K562 (cell line): ENCODE measurements around the gene SMG1. TPM values are rescaled to one million over a fixed set of nuclear protein-coding genes. Genes with fewer than 3 reads are reported as not detected.

Source experiments
- BRCA1 ChIP-seq, 2 experiments: fragments of 450-650 bp in 1 of 2; sonication (generic) in 1 of 2; formaldehyde crosslinking in 1 of 2; IDR thresholded peaks; 2 replicates each; pipeline versions ENCODE4 v1.5.0 to v1.6.1; 2017 to 2020; ENCODE audit warnings: mild to moderate bottlenecking in 1 of 2, missing genetic modification reagents in 1 of 2
- CTBP1 ChIP-seq: fragments of 450-650 bp; IDR thresholded peaks from 2 replicates; pipeline ENCODE4 v1.6.1; 2016; ENCODE audit warnings: borderline replicate concordance
- ETS2 ChIP-seq: IDR thresholded peaks from 2 replicates; pipeline ENCODE4 v1.6.1; 2016; ENCODE audit warnings: borderline replicate concordance, missing genetic modification characterization, mild to moderate bottlenecking, moderate library complexity, missing compliant biosample characterization; ENCODE audit not compliant: poor library complexity, severe bottlenecking
- HDAC3 ChIP-seq: fragments of 450-650 bp; IDR thresholded peaks from 2 replicates; pipeline ENCODE4 v1.6.1; 2018; ENCODE audit warnings: borderline replicate concordance, mild to moderate bottlenecking, moderate library complexity; ENCODE audit not compliant: partially characterized antibody
- HNRNPH1 ChIP-seq: fragments of 200-400 bp; formaldehyde crosslinking; optimal IDR thresholded peaks from 2 replicates; pipeline ENCODE3; 2017; ENCODE audit warnings: low read depth, mild to moderate bottlenecking, low read length, moderate library complexity
- JUN ChIP-seq, 2 experiments: sonication (generic) in 1 of 2; formaldehyde crosslinking in 1 of 2; IDR thresholded peaks; 2 replicates each; pipeline versions ENCODE4 v1.6.1 to v1.8.0; 2012 to 2022; ENCODE audit warnings: borderline replicate concordance in 2 of 2, mild to moderate bottlenecking in 2 of 2, improper control_type of control experiment in 1 of 2, low read depth in 1 of 2, low read length in 1 of 2, missing genetic modification reagents in 1 of 2
- KHSRP ChIP-seq: fragments of 450-650 bp; IDR thresholded peaks from 2 replicates; pipeline ENCODE4 v1.6.1; 2017
- LEF1 ChIP-seq: fragments of 450-650 bp; IDR thresholded peaks from 2 replicates; pipeline ENCODE4 v1.6.1; 2016; ENCODE audit warnings: mild to moderate bottlenecking
- MCM7 ChIP-seq, 2 experiments: fragments of 450-650 bp; IDR thresholded peaks; 2 replicates each; pipeline ENCODE4 v1.6.1; 2016 to 2018
- NFIC ChIP-seq: fragments of 450-650 bp; IDR thresholded peaks from 2 replicates; pipeline ENCODE4 v1.6.1; 2017; ENCODE audit warnings: mild to moderate bottlenecking, inconsistent platforms
- NR3C1 ChIP-seq: sonication (generic); formaldehyde crosslinking; IDR thresholded peaks from 2 replicates; pipeline ENCODE4 v1.8.1; 2022; ENCODE audit warnings: missing genetic modification reagents
- NUFIP1 ChIP-seq: fragments of 450-650 bp; IDR thresholded peaks from 2 replicates; pipeline ENCODE4 v1.6.1; 2018; ENCODE audit not compliant: partially characterized antibody
- PPARD ChIP-seq: fragments of 250-450 bp; sonication (Bioruptor Pico); IDR thresholded peaks from 2 replicates; pipeline ENCODE4 v1.8.0; 2022; ENCODE audit warnings: inconsistent platforms, mild to moderate bottlenecking, moderate library complexity
- SMARCC2 ChIP-seq: fragments of 450-650 bp; IDR thresholded peaks from 2 replicates; pipeline ENCODE4 v1.6.1; 2017; ENCODE audit warnings: antibody characterized with exemption, moderate library complexity, mild to moderate bottlenecking, low read depth
- SP1 ChIP-seq: sonication (generic); formaldehyde crosslinking; IDR thresholded peaks from 2 replicates; pipeline ENCODE4 v1.8.1; 2022; ENCODE audit warnings: mild to moderate bottlenecking, missing genetic modification reagents
- ZKSCAN8 ChIP-seq: fragments of 200-800 bp; sonication (Bioruptor generic); IDR thresholded peaks from 2 replicates; pipeline ENCODE4 v1.6.1; 2016; ENCODE audit warnings: missing genetic modification characterization, missing compliant biosample characterization
- polyA plus RNA-seq, 8 experiments: library from polyadenylated mRNA; depleted of rRNA in 4 of 8; stranded (reverse) in 5 of 8; unstranded in 3 of 8; fragments of >200 nt; fragmentation: Nextera tagmentation in 2 of 8; fragmentation: Illumina TruSeq in 1 of 8; extraction: Ambion mirVana in 2 of 8; extraction: Trizol in 1 of 8; gene quantifications; 2 replicates each; pipeline versions ENCODE4 v1.2.1 to v1.2.3, GENCODE V29; 2011 to 2014; ENCODE audit warnings: inconsistent platforms in 1 of 8, missing spikeins in 1 of 8
- total RNA-seq, 7 experiments: library from RNA; depleted of rRNA in 6 of 7; stranded (reverse); fragments of >200 nt in 6 of 7; fragmentation: Illumina TruSeq in 2 of 7; extraction: Trizol in 2 of 7; gene quantifications; 2 replicates each; pipeline versions ENCODE4 v1.2.1 to v1.2.3, GENCODE V29; 2011 to 2021; ENCODE audit warnings: low replicate concordance in 1 of 7
- TF ChIP-seq, protein P1 (sequence below): IDR thresholded peaks from 2 replicates; pipeline ENCODE4 v1.6.1; 2012; ENCODE audit warnings: low read depth, low read length, improper control_type of control experiment, borderline replicate concordance
- TF ChIP-seq, protein P2 (sequence below): sonication (generic); formaldehyde crosslinking; IDR thresholded peaks from 2 replicates; pipeline ENCODE4 v1.8.1; 2022; ENCODE audit warnings: missing genetic modification reagents
- TF ChIP-seq, protein P3 (sequence below): fragments of 250-450 bp; sonication (Bioruptor Pico); IDR thresholded peaks from 2 replicates; pipeline ENCODE4 v1.5.0; 2021
- TF ChIP-seq, protein P4 (sequence below): fragments of 150-350 bp; IDR thresholded peaks from 2 replicates; pipeline ENCODE4 v1.6.1; 2014; ENCODE audit warnings: low read depth, mild to moderate bottlenecking, low read length, borderline replicate concordance

Gene SMG1
- total and polyA plus RNA-seq, 9 of the 15 experiments (the other 6 are each of a cell fraction or from before 2014, with no cell fraction given): 3.4 to 54.8 (median 32.0) TPM

DNA sequence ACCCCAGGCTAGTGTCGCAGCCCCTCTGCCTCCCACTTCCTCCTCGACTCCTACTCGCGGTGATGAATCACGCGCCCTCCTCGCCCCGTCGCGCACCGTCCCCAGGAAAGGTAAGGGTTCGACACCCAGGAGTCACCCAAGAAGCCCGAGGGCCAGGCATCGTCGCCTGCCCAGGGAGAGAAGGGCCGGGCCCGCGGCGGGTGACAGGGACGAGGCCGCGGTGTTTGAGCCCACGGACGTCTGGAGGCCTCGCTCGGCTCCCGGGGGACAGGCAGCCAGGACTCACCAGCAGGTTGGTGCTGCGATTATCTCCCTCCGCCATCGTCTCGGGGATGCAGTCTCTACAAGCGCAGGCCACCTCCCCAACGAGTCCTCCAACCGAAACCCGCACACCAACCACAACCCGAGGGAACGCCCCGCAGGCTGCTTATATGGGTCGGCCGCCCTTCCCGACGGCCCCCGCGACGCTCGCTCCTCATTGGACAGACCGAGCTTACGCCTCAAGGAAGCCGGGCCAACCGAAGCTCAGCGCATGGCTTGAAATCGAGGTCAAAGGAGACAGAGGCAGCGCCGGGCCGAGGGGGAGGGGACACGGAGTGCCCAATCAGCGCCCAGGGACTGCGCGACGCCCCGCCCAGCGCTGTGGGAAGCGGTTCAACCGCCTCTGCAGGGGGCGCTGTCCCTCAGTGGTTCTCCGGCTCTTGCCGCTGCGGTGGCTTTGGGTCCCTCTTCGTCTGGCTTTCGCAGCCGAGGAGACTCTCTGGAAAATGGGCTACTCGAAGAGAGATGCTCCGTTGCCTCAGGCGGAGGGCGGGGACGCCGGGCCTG, 124.8 kb downstream of the SMG1 start, which contains the start of gene ARL6IP1 (continued):
- no peak for TF ChIP-seq NR3C1
- TF ChIP-seq KHSRP: no peak
- TF ChIP-seq, protein P1, sequence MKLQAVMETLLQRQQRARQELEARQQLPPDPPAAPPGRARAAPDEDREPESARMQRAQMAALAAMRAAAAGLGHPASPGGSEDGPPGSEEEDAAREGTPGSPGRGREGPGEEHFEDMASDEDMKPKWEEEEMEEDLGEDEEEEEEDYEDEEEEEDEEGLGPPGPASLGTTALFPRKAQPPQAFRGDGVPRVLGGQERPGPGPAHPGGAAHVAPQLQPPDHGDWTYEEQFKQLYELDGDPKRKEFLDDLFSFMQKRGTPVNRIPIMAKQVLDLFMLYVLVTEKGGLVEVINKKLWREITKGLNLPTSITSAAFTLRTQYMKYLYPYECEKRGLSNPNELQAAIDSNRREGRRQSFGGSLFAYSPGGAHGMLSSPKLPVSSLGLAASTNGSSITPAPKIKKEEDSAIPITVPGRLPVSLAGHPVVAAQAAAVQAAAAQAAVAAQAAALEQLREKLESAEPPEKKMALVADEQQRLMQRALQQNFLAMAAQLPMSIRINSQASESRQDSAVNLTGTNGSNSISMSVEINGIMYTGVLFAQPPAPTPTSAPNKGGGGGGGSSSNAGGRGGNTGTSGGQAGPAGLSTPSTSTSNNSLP: no peak
- no peak for TF ChIP-seq BRCA1 (IDR thresholded peaks at IDR 0.05)
- TF ChIP-seq BRCA1 (CRISPR knock-in tag; IDR thresholded peaks at IDR 0.05): no peak
- no peak for TF ChIP-seq ETS2
- no peak for TF ChIP-seq NUFIP1
- peak; percentile 99 for TF ChIP-seq SP1 (CRISPR knock-in tag)
- TF ChIP-seq LEF1: no peak; the same call in 1 of the 2 replicates
- no peak for TF ChIP-seq PPARD (CRISPR knock-in tag)
- peak; percentile 42 for TF ChIP-seq JUN (IDR thresholded peaks at IDR 0.05; ENCODE audit: borderline replicate concordance, low read depth, low read length)
- TF ChIP-seq JUN (CRISPR knock-in tag; IDR thresholded peaks at IDR 0.05; ENCODE audit: borderline replicate concordance): peak; percentile 72; the same call in 1 of the 2 replicates
- peak; percentile 76 for TF ChIP-seq HNRNPH1
- TF ChIP-seq, protein P2, sequence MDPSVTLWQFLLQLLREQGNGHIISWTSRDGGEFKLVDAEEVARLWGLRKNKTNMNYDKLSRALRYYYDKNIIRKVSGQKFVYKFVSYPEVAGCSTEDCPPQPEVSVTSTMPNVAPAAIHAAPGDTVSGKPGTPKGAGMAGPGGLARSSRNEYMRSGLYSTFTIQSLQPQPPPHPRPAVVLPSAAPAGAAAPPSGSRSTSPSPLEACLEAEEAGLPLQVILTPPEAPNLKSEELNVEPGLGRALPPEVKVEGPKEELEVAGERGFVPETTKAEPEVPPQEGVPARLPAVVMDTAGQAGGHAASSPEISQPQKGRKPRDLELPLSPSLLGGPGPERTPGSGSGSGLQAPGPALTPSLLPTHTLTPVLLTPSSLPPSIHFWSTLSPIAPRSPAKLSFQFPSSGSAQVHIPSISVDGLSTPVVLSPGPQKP: no peak
- TF ChIP-seq, protein P3, sequence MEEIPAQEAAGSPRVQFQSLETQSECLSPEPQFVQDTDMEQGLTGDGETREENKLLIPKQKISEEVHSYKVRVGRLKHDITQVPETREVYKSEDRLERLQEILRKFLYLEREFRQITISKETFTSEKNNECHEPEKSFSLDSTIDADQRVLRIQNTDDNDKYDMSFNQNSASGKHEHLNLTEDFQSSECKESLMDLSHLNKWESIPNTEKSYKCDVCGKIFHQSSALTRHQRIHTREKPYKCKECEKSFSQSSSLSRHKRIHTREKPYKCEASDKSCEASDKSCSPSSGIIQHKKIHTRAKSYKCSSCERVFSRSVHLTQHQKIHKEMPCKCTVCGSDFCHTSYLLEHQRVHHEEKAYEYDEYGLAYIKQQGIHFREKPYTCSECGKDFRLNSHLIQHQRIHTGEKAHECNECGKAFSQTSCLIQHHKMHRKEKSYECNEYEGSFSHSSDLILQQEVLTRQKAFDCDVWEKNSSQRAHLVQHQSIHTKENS: no peak
- no peak for TF ChIP-seq HDAC3
- TF ChIP-seq ZKSCAN8 (CRISPR knock-in tag): no peak
- peak; percentile 65 for TF ChIP-seq NFIC
- peak; percentile 82 for TF ChIP-seq CTBP1
- TF ChIP-seq MCM7 (IDR thresholded peaks at IDR 0.05): no peak
- TF ChIP-seq SMARCC2: no peak
- TF ChIP-seq, protein P4, sequence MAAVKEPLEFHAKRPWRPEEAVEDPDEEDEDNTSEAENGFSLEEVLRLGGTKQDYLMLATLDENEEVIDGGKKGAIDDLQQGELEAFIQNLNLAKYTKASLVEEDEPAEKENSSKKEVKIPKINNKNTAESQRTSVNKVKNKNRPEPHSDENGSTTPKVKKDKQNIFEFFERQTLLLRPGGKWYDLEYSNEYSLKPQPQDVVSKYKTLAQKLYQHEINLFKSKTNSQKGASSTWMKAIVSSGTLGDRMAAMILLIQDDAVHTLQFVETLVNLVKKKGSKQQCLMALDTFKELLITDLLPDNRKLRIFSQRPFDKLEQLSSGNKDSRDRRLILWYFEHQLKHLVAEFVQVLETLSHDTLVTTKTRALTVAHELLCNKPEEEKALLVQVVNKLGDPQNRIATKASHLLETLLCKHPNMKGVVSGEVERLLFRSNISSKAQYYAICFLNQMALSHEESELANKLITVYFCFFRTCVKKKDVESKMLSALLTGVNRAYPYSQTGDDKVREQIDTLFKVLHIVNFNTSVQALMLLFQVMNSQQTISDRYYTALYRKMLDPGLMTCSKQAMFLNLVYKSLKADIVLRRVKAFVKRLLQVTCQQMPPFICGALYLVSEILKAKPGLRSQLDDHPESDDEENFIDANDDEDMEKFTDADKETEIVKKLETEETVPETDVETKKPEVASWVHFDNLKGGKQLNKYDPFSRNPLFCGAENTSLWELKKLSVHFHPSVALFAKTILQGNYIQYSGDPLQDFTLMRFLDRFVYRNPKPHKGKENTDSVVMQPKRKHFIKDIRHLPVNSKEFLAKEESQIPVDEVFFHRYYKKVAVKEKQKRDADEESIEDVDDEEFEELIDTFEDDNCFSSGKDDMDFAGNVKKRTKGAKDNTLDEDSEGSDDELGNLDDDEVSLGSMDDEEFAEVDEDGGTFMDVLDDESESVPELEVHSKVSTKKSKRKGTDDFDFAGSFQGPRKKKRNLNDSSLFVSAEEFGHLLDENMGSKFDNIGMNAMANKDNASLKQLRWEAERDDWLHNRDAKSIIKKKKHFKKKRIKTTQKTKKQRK: no peak
